ENCODE measurements around the gene CXCL16. TPM values are rescaled to one million over a fixed set of nuclear protein-coding genes. Genes with fewer than 3 reads are reported as not detected.

CXCL16 gene
- total RNA-seq, 1 experiment from 2014 or later = 4.5 TPM

GRCh38 chr17:4771519-4772234, 31.9 kb upstream of the CXCL16 start, which contains the start of gene TM4SF5:
TM4SF5 (plus strand) TSS chr17:4771886; CDS start chr17:4771923, 37 bp downstream.
- Mint-ChIP-seq H3K27me3 (ENCODE audit: low read depth) (peaks cover 24% of the 10 kb centered on the region), H3K4me3 (no peak within 1 kb of the TSS), H3K27ac (peak within 1 kb of the TSS in 1 of 3 experiments; percentile 44; a peak in 2 of 7 replicates), H3K9me3 (no peaks in the 10 kb centered on the region), H3K4me1 (no peaks in the 10 kb centered on the region), H3K36me3 (ENCODE audit: insufficient read depth in 1 of 3, low read depth in 3 of 3) (no peaks in the 10 kb centered on the region)
- no peak within 1 kb of the TSS for H3T11ph ChIP-seq (ENCODE audit: low read length)
- no peak within 1 kb of the TSS for H2BK12ac ChIP-seq (ENCODE audit: insufficient read length, low read depth, low read length)
- H3K27ac ChIP-seq (ENCODE audit: insufficient read length, low read depth, low read length) = no peak within 1 kb of the TSS
- no peaks in the 10 kb centered on the region for H3K23me2 ChIP-seq (ENCODE audit: insufficient read length, low read depth, low read length, poor library complexity, severe bottlenecking)
- TF ChIP-seq, protein P1, sequence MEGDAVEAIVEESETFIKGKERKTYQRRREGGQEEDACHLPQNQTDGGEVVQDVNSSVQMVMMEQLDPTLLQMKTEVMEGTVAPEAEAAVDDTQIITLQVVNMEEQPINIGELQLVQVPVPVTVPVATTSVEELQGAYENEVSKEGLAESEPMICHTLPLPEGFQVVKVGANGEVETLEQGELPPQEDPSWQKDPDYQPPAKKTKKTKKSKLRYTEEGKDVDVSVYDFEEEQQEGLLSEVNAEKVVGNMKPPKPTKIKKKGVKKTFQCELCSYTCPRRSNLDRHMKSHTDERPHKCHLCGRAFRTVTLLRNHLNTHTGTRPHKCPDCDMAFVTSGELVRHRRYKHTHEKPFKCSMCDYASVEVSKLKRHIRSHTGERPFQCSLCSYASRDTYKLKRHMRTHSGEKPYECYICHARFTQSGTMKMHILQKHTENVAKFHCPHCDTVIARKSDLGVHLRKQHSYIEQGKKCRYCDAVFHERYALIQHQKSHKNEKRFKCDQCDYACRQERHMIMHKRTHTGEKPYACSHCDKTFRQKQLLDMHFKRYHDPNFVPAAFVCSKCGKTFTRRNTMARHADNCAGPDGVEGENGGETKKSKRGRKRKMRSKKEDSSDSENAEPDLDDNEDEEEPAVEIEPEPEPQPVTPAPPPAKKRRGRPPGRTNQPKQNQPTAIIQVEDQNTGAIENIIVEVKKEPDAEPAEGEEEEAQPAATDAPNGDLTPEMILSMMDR (conservative IDR thresholded peaks at IDR 0.05) = no peak
- H4K8ac ChIP-seq (replicated peaks; ENCODE audit: insufficient read length, low read depth, low read length) = no peak within 1 kb of the TSS
- no peak for DNase-seq
- H3K14ac ChIP-seq (ENCODE audit: insufficient read depth, low read length) = peak within 1 kb of the TSS; percentile 59; the same call in 1 of the 2 replicates
- H3K4me2 ChIP-seq (ENCODE audit: insufficient read depth, insufficient read length, low read length) = no peak within 1 kb of the TSS
- H2AK5ac ChIP-seq (ENCODE audit: insufficient read length, low read length) = no peak within 1 kb of the TSS
- H3K79me1 ChIP-seq (ENCODE audit: insufficient read depth, low read depth, low read length, poor library complexity, severe bottlenecking) = no peaks in the 10 kb centered on the region
- H3K79me2 ChIP-seq (ENCODE audit: insufficient read depth, low read length) = no peaks in the 10 kb centered on the region
- no peak within 1 kb of the TSS for H2BK20ac ChIP-seq (ENCODE audit: low read depth, low read length, poor library complexity, severe bottlenecking)
- H3K4ac ChIP-seq (ENCODE audit: low read depth, low read length) = no peak within 1 kb of the TSS
- no peaks in the 10 kb centered on the region for H4K20me1 ChIP-seq (ENCODE audit: control insufficient read depth, insufficient read depth, insufficient read length)
- H4K91ac ChIP-seq (ENCODE audit: insufficient read length, low read depth, low read length) = no peak within 1 kb of the TSS
- H3K56ac ChIP-seq (ENCODE audit: insufficient read length, low read depth, low read length) = no peak within 1 kb of the TSS
- no peak within 1 kb of the TSS for H4K5ac ChIP-seq (ENCODE audit: insufficient read length, low read depth, low read length)
- no peak within 1 kb of the TSS for H2BK120ac ChIP-seq (ENCODE audit: low read depth, low read length, poor library complexity, severe bottlenecking)
- no peak within 1 kb of the TSS for H2BK5ac ChIP-seq (ENCODE audit: insufficient read length, low read length)
- no peaks in the 10 kb centered on the region for H3K9me3 ChIP-seq (ENCODE audit: control insufficient read depth, low read depth, low read length)
- H3K4me1 ChIP-seq (ENCODE audit: insufficient read depth, low read length) = no peaks in the 10 kb centered on the region
- no CpG with 5 or more reads among the region's 13 CpGs for WGBS (ENCODE audit: extremely low coverage, insufficient read length, low lambda C conversion rate)
- H2BK15ac ChIP-seq (ENCODE audit: low read depth, low read length) = no peak within 1 kb of the TSS
- H3K9ac ChIP-seq (ENCODE audit: extremely low read depth, insufficient read length, low read length) = no peak within 1 kb of the TSS
- no peak within 1 kb of the TSS for H3K23ac ChIP-seq (ENCODE audit: insufficient read length, low read depth, low read length)
- H3K27me3 ChIP-seq (ENCODE audit: insufficient read depth, low read length) = no peaks in the 10 kb centered on the region
- no peak within 1 kb of the TSS for H3K18ac ChIP-seq (ENCODE audit: insufficient read length, low read depth, low read length)
- H2AFZ ChIP-seq (ENCODE audit: low read length) = no peak within 1 kb of the TSS

Data from H9 (cell line).